Measurements from ENCODE around the gene MNX1. TPM values are rescaled to one million over a fixed set of nuclear protein-coding genes. Genes with fewer than 3 reads are reported as not detected.

Gene MNX1
- total and polyA plus RNA-seq, 9 of the 15 experiments (the other 6 are each of a cell fraction or from before 2014, with no cell fraction given), result 0.15 to 8.0 (median 1.4) TPM

DNA sequence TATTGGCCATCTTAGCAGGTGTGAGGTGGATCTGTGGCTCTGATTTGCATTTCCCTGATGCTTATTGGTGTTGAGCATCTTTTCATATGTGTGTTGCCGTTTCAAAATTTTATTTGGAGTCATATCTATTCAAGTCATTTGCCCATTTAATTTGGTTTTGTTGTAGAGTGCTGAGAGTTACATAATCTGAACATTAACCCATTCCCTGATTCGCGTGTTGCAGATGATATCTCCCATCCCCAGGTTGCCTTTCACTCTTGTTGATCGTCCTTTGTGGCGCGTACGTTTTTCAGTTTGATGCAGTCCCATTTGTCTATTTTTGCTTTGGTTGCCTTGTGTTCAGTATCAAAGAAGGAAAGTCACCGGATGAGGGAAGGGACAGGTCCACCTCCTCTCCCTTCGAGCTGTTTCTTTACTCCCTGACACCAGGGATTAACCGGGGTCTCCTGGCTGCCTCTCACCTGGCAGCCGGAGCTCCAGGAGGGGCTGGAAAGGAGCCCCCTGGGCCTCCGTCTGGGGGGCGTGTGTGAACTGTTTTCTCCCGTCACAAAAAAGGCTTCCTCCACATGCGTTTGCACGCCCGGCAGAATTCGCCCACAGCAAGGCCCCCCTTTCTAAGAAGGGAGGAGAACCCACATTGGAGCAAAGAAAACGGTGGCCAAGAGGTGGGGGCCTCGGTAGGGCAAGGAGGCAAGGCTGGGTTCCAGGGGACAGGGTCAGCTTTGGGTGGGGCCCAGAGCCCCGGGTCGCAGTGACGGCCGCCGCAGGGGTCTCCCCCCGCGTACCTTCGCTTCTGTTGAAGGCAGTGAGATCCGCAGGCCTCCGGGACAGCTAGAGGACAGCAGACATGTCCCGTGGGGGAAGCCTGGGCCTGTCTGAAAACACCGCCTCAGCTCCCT is 8.3 kb downstream of the MNX1 start:
- Histone ChIP-seq H3K79me2 (ENCODE audit: control insufficient read depth, insufficient read depth, low read length) (no peaks in the 10 kb centered on the region), H3K9me1 (ENCODE audit: control insufficient read depth, insufficient read depth, low read length) (no peaks in the 10 kb centered on the region), H3K36me3 (ENCODE audit: control insufficient read depth, insufficient read depth, low read length) (no peaks in the 10 kb centered on the region), H3K9me3 (replicated peaks; ENCODE audit: control insufficient read depth, insufficient read depth, low read depth, low read length) (no peaks in the 10 kb centered on the region), H2AFZ (ENCODE audit: low read depth, low read length) (no peak overlapping the region), H3K4me1 (replicated peaks in 1 of 2; ENCODE audit: control insufficient read depth in 2 of 2, insufficient read depth in 2 of 2, low read length in 2 of 2) (peaks cover 16 to 37% of the 10 kb centered on the region in 2 experiments), H3K27ac (ENCODE audit: extremely low read depth, low read depth, low read length) (no peak overlapping the region), H3K4me3 (no peak overlapping the region), H3K9ac (ENCODE audit: insufficient read depth in 1 of 2, low read depth in 2 of 2, low read length in 2 of 2) (0 out of 4 replicates have a peak overlapping the region, but pooled peaks of 1 of the 2 experiments have one; percentile 10), H4K20me1 (replicated peaks; ENCODE audit: control insufficient read depth, insufficient read depth, low read length) (no peaks in the 10 kb centered on the region), H3K4me2 (ENCODE audit: insufficient read depth, low read length) (no peak overlapping the region), H3K27me3 (ENCODE audit: control insufficient read depth in 2 of 2, insufficient read depth in 2 of 2, low read length in 2 of 2) (no peaks in the 10 kb centered on the region)
- WGBS (ENCODE audit: insufficient coverage, low coverage, missing lambda C conversion rate), result 62% methylated on average over 31 of the region's 32 CpGs
- ChIA-PET CTCF (ENCODE audit: low intra/inter-chr PET ratio) (no interaction called here), POLR2A (interaction anchor here (1.5 kb wide), 1 partner anchor 8 kb away, joined by 4 read pairs; no protein-coding TSS in a partner anchor)
- in situ Hi-C loops (cut with MboI) (no loop called here), intact Hi-C loops (cut with micrococcal nuclease) (no loop called here)
- ATAC-seq (no peak), DNase-seq (ENCODE audit: extremely low read depth in 1 of 4, low spot score in 3 of 4) (no peak), FAIRE-seq (no peak)
- TF ChIP-seq, protein P1, sequence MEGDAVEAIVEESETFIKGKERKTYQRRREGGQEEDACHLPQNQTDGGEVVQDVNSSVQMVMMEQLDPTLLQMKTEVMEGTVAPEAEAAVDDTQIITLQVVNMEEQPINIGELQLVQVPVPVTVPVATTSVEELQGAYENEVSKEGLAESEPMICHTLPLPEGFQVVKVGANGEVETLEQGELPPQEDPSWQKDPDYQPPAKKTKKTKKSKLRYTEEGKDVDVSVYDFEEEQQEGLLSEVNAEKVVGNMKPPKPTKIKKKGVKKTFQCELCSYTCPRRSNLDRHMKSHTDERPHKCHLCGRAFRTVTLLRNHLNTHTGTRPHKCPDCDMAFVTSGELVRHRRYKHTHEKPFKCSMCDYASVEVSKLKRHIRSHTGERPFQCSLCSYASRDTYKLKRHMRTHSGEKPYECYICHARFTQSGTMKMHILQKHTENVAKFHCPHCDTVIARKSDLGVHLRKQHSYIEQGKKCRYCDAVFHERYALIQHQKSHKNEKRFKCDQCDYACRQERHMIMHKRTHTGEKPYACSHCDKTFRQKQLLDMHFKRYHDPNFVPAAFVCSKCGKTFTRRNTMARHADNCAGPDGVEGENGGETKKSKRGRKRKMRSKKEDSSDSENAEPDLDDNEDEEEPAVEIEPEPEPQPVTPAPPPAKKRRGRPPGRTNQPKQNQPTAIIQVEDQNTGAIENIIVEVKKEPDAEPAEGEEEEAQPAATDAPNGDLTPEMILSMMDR (IDR thresholded peaks at IDR 0.05 in 2 of 3, conservative IDR thresholded peaks at IDR 0.05 in 1 of 3; ENCODE audit: insufficient read depth in 2 of 3, low read depth in 1 of 3, low read length in 3 of 3), result no peak
- no peak for TF ChIP-seq RUNX1 (IDR thresholded peaks at IDR 0.05; ENCODE audit: low read depth)
- TF ChIP-seq, protein P2, sequence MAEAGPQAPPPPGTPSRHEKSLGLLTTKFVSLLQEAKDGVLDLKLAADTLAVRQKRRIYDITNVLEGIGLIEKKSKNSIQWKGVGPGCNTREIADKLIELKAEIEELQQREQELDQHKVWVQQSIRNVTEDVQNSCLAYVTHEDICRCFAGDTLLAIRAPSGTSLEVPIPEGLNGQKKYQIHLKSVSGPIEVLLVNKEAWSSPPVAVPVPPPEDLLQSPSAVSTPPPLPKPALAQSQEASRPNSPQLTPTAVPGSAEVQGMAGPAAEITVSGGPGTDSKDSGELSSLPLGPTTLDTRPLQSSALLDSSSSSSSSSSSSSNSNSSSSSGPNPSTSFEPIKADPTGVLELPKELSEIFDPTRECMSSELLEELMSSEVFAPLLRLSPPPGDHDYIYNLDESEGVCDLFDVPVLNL (CRISPR knock-in tag; IDR thresholded peaks at IDR 0.05; ENCODE audit: low read depth), result no peak
- TF ChIP-seq KDM1A (IDR thresholded peaks at IDR 0.05), result 0 out of 4 replicates have a peak, but pooled peaks of 1 of the 2 experiments have one; percentile 7
- no TSS peak for BruUV-seq (replicated peaks)
